Measurements from ENCODE around the gene OSBP2. TPM values are rescaled to one million over a fixed set of nuclear protein-coding genes. Genes with fewer than 3 reads are reported as not detected.

The OSBP2 gene
- total and polyA plus RNA-seq, 10 of the 15 experiments (the other 5 are each of a cell fraction or from before 2014, with no cell fraction given) = 0.11 to 7.7 (median 3.6) TPM

DNA sequence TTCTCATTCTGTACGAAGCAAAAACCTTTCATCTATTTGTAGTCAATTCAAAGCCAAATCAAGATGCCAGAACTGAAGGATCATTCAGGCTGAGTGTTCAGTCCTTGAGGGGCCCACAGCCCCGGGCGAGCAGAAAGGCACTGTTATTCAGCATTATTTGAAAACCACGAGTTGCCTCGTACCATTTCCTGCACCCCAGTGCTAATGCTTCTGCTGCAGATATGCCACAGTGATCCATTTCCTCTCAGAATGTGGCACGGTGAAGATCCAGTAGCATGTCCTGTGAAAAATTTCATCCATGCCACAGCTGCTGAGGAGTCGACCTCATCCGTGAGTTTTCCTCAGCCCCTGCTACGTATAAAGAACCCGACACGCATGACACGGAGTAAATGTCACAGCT lies 85.4 kb downstream of the OSBP2 start:
- ATAC-seq = no peak
- H3K4me3 ChIP-seq = no peak overlapping the region
- H3K27ac ChIP-seq (ENCODE audit: control insufficient read depth, insufficient read depth) = no peak overlapping the region
- ChIA-PET SMC1A (ENCODE audit: uncharacterized antibody, unreplicated experiment) (no interaction called here), POLR2A (no interaction called here), CTCF (no interaction called here), RAD21 (ENCODE audit: unreplicated experiment) (no interaction called here)
- no TSS peak for BruUV-seq (replicated peaks)
- intact Hi-C loops (cut with micrococcal nuclease; ENCODE audit: unreplicated experiment) = no loop called here
- no peaks in the 10 kb centered on the region for H4K20me1 ChIP-seq (ENCODE audit: control insufficient read depth, insufficient read depth)
- no peaks in the 10 kb centered on the region for H3K4me1 ChIP-seq (ENCODE audit: control insufficient read depth, insufficient read depth, low read length)
- no peak overlapping the region for H3K4me2 ChIP-seq (ENCODE audit: control insufficient read depth, insufficient read depth)
- H3K9me3 ChIP-seq (replicated peaks; ENCODE audit: control insufficient read depth, insufficient read depth, low read length) = no peaks in the 10 kb centered on the region; the same call in 2 of the 3 replicates
- H3K9ac ChIP-seq (ENCODE audit: control insufficient read depth, insufficient read depth, low read length) = no peak overlapping the region
- no peak for TF ChIP-seq EGR1 (IDR thresholded peaks at IDR 0.05; ENCODE audit: borderline replicate concordance in 1 of 2, low read depth in 2 of 2, low read length in 2 of 2)
- TF ChIP-seq, protein P1, sequence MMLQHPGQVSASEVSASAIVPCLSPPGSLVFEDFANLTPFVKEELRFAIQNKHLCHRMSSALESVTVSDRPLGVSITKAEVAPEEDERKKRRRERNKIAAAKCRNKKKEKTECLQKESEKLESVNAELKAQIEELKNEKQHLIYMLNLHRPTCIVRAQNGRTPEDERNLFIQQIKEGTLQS (IDR thresholded peaks at IDR 0.05; ENCODE audit: borderline replicate concordance, extremely low read depth, low read depth, low read length) = no peak
- TF ChIP-seq BRCA1 (IDR thresholded peaks at IDR 0.05; ENCODE audit: low read depth, low read length) = no peak
- no peak for TF ChIP-seq BCL11A (IDR thresholded peaks at IDR 0.05; ENCODE audit: low read depth, low read length)
- no peak for TF ChIP-seq NFYB (IDR thresholded peaks at IDR 0.05; ENCODE audit: insufficient read depth, low read depth, low read length)
- TF ChIP-seq, protein P2, sequence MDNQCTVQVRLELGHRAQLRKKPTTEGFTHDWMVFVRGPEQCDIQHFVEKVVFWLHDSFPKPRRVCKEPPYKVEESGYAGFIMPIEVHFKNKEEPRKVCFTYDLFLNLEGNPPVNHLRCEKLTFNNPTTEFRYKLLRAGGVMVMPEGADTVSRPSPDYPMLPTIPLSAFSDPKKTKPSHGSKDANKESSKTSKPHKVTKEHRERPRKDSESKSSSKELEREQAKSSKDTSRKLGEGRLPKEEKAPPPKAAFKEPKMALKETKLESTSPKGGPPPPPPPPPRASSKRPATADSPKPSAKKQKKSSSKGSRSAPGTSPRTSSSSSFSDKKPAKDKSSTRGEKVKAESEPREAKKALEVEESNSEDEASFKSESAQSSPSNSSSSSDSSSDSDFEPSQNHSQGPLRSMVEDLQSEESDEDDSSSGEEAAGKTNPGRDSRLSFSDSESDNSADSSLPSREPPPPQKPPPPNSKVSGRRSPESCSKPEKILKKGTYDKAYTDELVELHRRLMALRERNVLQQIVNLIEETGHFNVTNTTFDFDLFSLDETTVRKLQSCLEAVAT (IDR thresholded peaks at IDR 0.05) = no peak
- no peak for TF ChIP-seq STAT3 (IDR thresholded peaks at IDR 0.05; ENCODE audit: low read depth, low read length)
- TF ChIP-seq CBX3 (IDR thresholded peaks at IDR 0.05; ENCODE audit: borderline replicate concordance, low read depth) = no peak
- in situ Hi-C loops (cut with MboI) = no loop called here
- no peaks in the 10 kb centered on the region for H3K79me2 ChIP-seq (ENCODE audit: control insufficient read depth, insufficient read depth, low read length)
- no peaks in the 10 kb centered on the region for H3K36me3 ChIP-seq (ENCODE audit: control insufficient read depth in 2 of 2, insufficient read depth in 2 of 2, low read length in 1 of 2)
- no peak overlapping the region for H2AFZ ChIP-seq (ENCODE audit: control insufficient read depth, low read depth, low read length)
- no peak for FAIRE-seq
- DNase-seq (ENCODE audit: low read depth, low spot score) = no peak
- 47% methylated on average over 12 of the region's 12 CpGs for WGBS (ENCODE audit: insufficient coverage, insufficient replicate concordance, low lambda C conversion rate, missing lambda C conversion rate)
- H3K27me3 ChIP-seq (replicated peaks in 1 of 2; ENCODE audit: control insufficient read depth in 2 of 2, insufficient read depth in 2 of 2, low read length in 1 of 2) = no peaks in the 10 kb centered on the region
